K562 (cell line): Measurements from ENCODE around the gene CATSPER4. TPM values are rescaled to one million over a fixed set of nuclear protein-coding genes. Genes with fewer than 3 reads are reported as not detected.

Experiments used
- ATF6 ChIP-seq: sonication (generic); formaldehyde crosslinking; IDR thresholded peaks from 2 replicates; pipeline ENCODE4 v1.4.0; 2020; ENCODE audit warnings: mild to moderate bottlenecking, missing genetic modification reagents
- BCOR ChIP-seq: fragments of 450-650 bp; IDR thresholded peaks from 2 replicates; pipeline ENCODE4 v1.6.1; 2016
- CREB5 ChIP-seq: fragments of 250-450 bp; sonication (Bioruptor Pico); IDR thresholded peaks from 2 replicates; pipeline ENCODE4 v1.5.0; 2020; ENCODE audit warnings: mild to moderate bottlenecking
- ETV5 ChIP-seq: sonication (generic); formaldehyde crosslinking; IDR thresholded peaks from 2 replicates; pipeline ENCODE4 v1.4.0; 2020; ENCODE audit warnings: low read depth, mild to moderate bottlenecking, missing genetic modification reagents
- FOXP4 ChIP-seq: sonication (generic); formaldehyde crosslinking; IDR thresholded peaks from 2 replicates; pipeline ENCODE4 v1.8.0; 2022; ENCODE audit warnings: mild to moderate bottlenecking, missing genetic modification reagents, borderline replicate concordance
- GATAD2B ChIP-seq: fragments of 450-650 bp; IDR thresholded peaks from 2 replicates; pipeline ENCODE4 v1.6.1; 2017; ENCODE audit warnings: mild to moderate bottlenecking, borderline replicate concordance
- HMGN3 ChIP-seq: IDR thresholded peaks from 2 replicates; pipeline ENCODE4 v1.6.1; 2011; ENCODE audit warnings: borderline replicate concordance, low read depth, mild to moderate bottlenecking, mixed read lengths, low read length; ENCODE audit not compliant: insufficient read length; ENCODE audit errors: extremely low read depth
- ID3 ChIP-seq, 2 experiments: fragments of 250-450 bp in 1 of 2; fragments of 450-650 bp in 1 of 2; sonication (Bioruptor Pico) in 1 of 2; IDR thresholded peaks; 2 replicates each; pipeline versions ENCODE4 v1.6.1 to v1.8.0; 2016 to 2021; ENCODE audit warnings: mild to moderate bottlenecking in 2 of 2, moderate library complexity in 2 of 2, missing compliant biosample characterization in 1 of 2, missing genetic modification characterization in 1 of 2
- KLF16 ChIP-seq: IDR thresholded peaks from 2 replicates; pipeline ENCODE4 v1.6.1; 2016; ENCODE audit warnings: antibody characterized with exemption
- KLF6 ChIP-seq: fragments of 250-450 bp; sonication (Bioruptor Pico); IDR thresholded peaks from 2 replicates; pipeline ENCODE4 v1.4.0; 2020; ENCODE audit warnings: mild to moderate bottlenecking, moderate library complexity, borderline replicate concordance
- MBD2 ChIP-seq: sonication (generic); IDR thresholded peaks from 2 replicates; pipeline ENCODE4 v1.6.1; 2016; ENCODE audit warnings: low read depth, borderline replicate concordance
- PBX2 ChIP-seq, 2 experiments: IDR thresholded peaks in 1 of 2; conservative IDR thresholded peaks in 1 of 2; 2 replicates each; pipeline ENCODE4 v1.6.1; 2016; ENCODE audit warnings: low read depth in 2 of 2, mild to moderate bottlenecking in 1 of 2, missing compliant biosample characterization in 1 of 2, missing genetic modification characterization in 1 of 2, moderate library complexity in 1 of 2
- PHF20 ChIP-seq: fragments of 450-650 bp; IDR thresholded peaks from 2 replicates; pipeline ENCODE4 v1.6.1; 2018; ENCODE audit not compliant: partially characterized antibody
- RNF2 ChIP-seq: sonication (generic); IDR thresholded peaks from 2 replicates; pipeline ENCODE4 v1.6.1; 2016
- RUNX1 ChIP-seq: sonication (generic); IDR thresholded peaks from 2 replicates; pipeline ENCODE4 v1.6.1; 2016; ENCODE audit warnings: antibody characterized with exemption, low read depth
- SMC3 ChIP-seq: conservative IDR thresholded peaks from 2 replicates; pipeline ENCODE4 v1.6.1; 2011; ENCODE audit warnings: low read depth, low read length, improper control_type of control experiment; ENCODE audit not compliant: insufficient read depth
- ZNF316 ChIP-seq: fragments of 450-650 bp; IDR thresholded peaks from 2 replicates; pipeline ENCODE4 v1.6.1; 2016
- polyA plus RNA-seq, 8 experiments: library from polyadenylated mRNA; depleted of rRNA in 4 of 8; stranded (reverse) in 5 of 8; unstranded in 3 of 8; fragments of >200 nt; fragmentation: Nextera tagmentation in 2 of 8; fragmentation: Illumina TruSeq in 1 of 8; extraction: Ambion mirVana in 2 of 8; extraction: Trizol in 1 of 8; gene quantifications; 2 replicates each; pipeline versions ENCODE4 v1.2.1 to v1.2.3, GENCODE V29; 2011 to 2014; ENCODE audit warnings: inconsistent platforms in 1 of 8, missing spikeins in 1 of 8
- total RNA-seq, 7 experiments: library from RNA; depleted of rRNA in 6 of 7; stranded (reverse); fragments of >200 nt in 6 of 7; fragmentation: Illumina TruSeq in 2 of 7; extraction: Trizol in 2 of 7; gene quantifications; 2 replicates each; pipeline versions ENCODE4 v1.2.1 to v1.2.3, GENCODE V29; 2011 to 2021; ENCODE audit warnings: low replicate concordance in 1 of 7

The CATSPER4 gene
- total and polyA plus RNA-seq, 9 of the 15 experiments (the other 6 are each of a cell fraction or from before 2014, with no cell fraction given): 0.04 to 0.13 TPM; not detected in 7

- no peak for TF ChIP-seq PBX2 (CRISPR knock-in tag; IDR thresholded peaks at IDR 0.05; ENCODE audit: low read depth)
- TF ChIP-seq PBX2 (tag; conservative IDR thresholded peaks at IDR 0.05; ENCODE audit: low read depth): no peak
- peak; percentile 90 for TF ChIP-seq GATAD2B
- peak; percentile 91 for TF ChIP-seq PHF20
- no peak for TF ChIP-seq ID3 (CRISPR knock-in tag; IDR thresholded peaks at IDR 0.05)
- peak; percentile 53; the same call in 1 of the 2 replicates for TF ChIP-seq ID3 (tag; IDR thresholded peaks at IDR 0.05)
- 0 out of 2 replicates have a peak, but pooled peaks have one; percentile 14 for TF ChIP-seq RUNX1
- TF ChIP-seq RNF2: peak; percentile 76
- no peak for TF ChIP-seq ZNF316
- TF ChIP-seq KLF6 (CRISPR knock-in tag): 0 out of 2 replicates have a peak, but pooled peaks have one; percentile 42
- peak; percentile 58; the same call in 1 of the 2 replicates for TF ChIP-seq CREB5
- TF ChIP-seq ATF6 (CRISPR knock-in tag): no peak; the same call in 1 of the 2 replicates
- TF ChIP-seq HMGN3: peak; percentile 90
- TF ChIP-seq SMC3: peak; percentile 86
- TF ChIP-seq KLF16: peak; percentile 59
- peak; percentile 92 for TF ChIP-seq ETV5 (CRISPR knock-in tag)
- TF ChIP-seq FOXP4 (CRISPR knock-in tag): peak; percentile 86; the same call in 1 of the 2 replicates
- peak; percentile 80; the same call in 1 of the 2 replicates for TF ChIP-seq MBD2
- TF ChIP-seq BCOR: peak; percentile 44; the same call in 1 of the 2 replicates
These were observed 20.5 kb upstream of the CATSPER4 start, which contains the start of gene ZNF593 (continued) for GRCh38 chr1:26169669-26170471.
